ENCODE results near the gene CSF1R. TPM values are rescaled to one million over a fixed set of nuclear protein-coding genes. Genes with fewer than 3 reads are reported as not detected.
"Not testable (repeated sequence)": the region's sequence is repeated elsewhere in the genome, so short reads cannot be mapped to it uniquely, and the experiment has no call there.

Gene CSF1R
- total RNA-seq, 3 donors from 2014 or later = 9.0 to 39.0 (median 20.4) TPM

GRCh38 chr5:150038547-150038946 is 47.8 kb downstream of the CSF1R start:
- H3K36me3 ChIP-seq (ENCODE audit: low read depth) = peaks cover 3% of the 10 kb centered on the region

DNA sequence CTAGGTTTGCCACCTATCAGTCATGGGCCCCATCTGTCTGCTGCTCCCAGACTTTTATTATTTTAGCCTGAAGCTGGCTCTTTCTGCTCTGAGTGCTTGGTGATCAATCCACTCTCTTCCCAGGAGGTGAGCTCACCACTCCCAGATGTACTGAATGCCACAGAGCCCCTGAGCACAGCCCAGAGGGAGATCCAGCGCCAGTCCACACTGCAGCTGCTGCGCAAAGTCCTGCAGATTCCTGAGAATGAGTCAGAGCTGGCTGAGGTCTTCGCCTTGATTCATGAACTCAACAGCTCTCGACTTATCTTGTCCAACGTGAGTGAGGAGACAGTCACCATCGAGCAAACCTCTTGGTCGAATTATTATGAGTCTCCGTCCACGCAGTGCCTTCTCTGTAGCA is 49.8 kb downstream of the CSF1R start:
- no peaks in the 10 kb centered on the region for H3K4me1 ChIP-seq (ENCODE audit: low read depth)
- intact Hi-C loops (cut with DNase I, micrococcal nuclease) = no loop called here
- no peaks in the 10 kb centered on the region for H3K9me3 ChIP-seq
- peaks cover 3% of the 10 kb centered on the region for H3K36me3 ChIP-seq (ENCODE audit: low read depth)
- no peak for DNase-seq
- H3K4me3 ChIP-seq = no peak overlapping the region
- ATAC-seq = peak; percentile 23
- TF ChIP-seq, protein P1, sequence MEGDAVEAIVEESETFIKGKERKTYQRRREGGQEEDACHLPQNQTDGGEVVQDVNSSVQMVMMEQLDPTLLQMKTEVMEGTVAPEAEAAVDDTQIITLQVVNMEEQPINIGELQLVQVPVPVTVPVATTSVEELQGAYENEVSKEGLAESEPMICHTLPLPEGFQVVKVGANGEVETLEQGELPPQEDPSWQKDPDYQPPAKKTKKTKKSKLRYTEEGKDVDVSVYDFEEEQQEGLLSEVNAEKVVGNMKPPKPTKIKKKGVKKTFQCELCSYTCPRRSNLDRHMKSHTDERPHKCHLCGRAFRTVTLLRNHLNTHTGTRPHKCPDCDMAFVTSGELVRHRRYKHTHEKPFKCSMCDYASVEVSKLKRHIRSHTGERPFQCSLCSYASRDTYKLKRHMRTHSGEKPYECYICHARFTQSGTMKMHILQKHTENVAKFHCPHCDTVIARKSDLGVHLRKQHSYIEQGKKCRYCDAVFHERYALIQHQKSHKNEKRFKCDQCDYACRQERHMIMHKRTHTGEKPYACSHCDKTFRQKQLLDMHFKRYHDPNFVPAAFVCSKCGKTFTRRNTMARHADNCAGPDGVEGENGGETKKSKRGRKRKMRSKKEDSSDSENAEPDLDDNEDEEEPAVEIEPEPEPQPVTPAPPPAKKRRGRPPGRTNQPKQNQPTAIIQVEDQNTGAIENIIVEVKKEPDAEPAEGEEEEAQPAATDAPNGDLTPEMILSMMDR (IDR thresholded peaks at IDR 0.05) = no peak

More at GRCh38 chr5:150038547-150038946, 47.8 kb downstream of the CSF1R start:
- Histone ChIP-seq H3K9me3 (no peaks in the 10 kb centered on the region), H3K4me1 (ENCODE audit: low read depth) (peaks cover 6% of the 10 kb centered on the region), H3K4me3 (no peak overlapping the region)
- intact Hi-C loops (cut with DNase I, micrococcal nuclease) = no loop called here
- DNase-seq = no peak
- TF ChIP-seq, protein P1 (IDR thresholded peaks at IDR 0.05) = no peak
- no peak for ATAC-seq

- Histone ChIP-seq H3K9me3 (no peaks in the 10 kb centered on the region), H3K36me3 (ENCODE audit: low read depth) (peaks cover 7% of the 10 kb centered on the region), H3K4me1 (ENCODE audit: low read depth) (no peaks in the 10 kb centered on the region), H3K4me3 (no peak overlapping the region)
- DNase-seq (no peak), ATAC-seq (no peak)
- intact Hi-C loops (cut with DNase I, micrococcal nuclease) = no loop called here
- TF ChIP-seq, protein P1 (IDR thresholded peaks at IDR 0.05) = no peak
Measured at GRCh38 chr5:150035139-150035895, 51.0 kb downstream of the CSF1R start.

DNA sequence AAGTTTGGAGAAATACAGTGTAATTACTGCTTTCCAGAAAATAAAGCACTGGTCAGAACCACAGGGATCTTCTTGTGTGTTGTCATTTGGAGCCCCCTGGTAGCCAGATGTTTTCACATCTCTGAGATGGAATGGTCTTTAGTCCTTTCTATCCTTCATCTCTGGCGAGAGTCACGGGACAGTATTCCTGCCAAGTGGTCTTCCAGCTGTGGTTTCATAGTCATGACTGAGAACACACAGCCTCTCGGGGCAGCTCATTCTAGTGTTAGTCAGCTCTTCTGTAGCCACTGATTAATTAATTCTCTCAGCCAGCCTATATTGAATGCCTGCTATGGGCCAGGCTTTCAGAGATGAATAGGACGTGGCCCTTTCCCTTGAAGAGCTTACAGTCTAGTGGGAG is 51.7 kb downstream of the CSF1R start:
- DNase-seq = no peak
- peaks cover 7% of the 10 kb centered on the region for H3K36me3 ChIP-seq (ENCODE audit: low read depth)
- TF ChIP-seq, protein P1 (IDR thresholded peaks at IDR 0.05) = no peak
- H3K9me3 ChIP-seq = no peaks in the 10 kb centered on the region
- no peaks in the 10 kb centered on the region for H3K4me1 ChIP-seq (ENCODE audit: low read depth)
- intact Hi-C loops (cut with DNase I, micrococcal nuclease) = no loop called here
- H3K4me3 ChIP-seq = no peak overlapping the region
- ATAC-seq = peak; percentile 23

- TF ChIP-seq, protein P1 (IDR thresholded peaks at IDR 0.05) = no peak
- DNase-seq = no peak
- Histone ChIP-seq H3K4me3 (no peak overlapping the region), H3K36me3 (ENCODE audit: low read depth) (peaks cover 7% of the 10 kb centered on the region), H3K9me3 (no peaks in the 10 kb centered on the region), H3K4me1 (ENCODE audit: low read depth) (no peaks in the 10 kb centered on the region)
- ATAC-seq = no peak
- intact Hi-C loops (cut with DNase I, micrococcal nuclease) = no loop called here
Measured at GRCh38 chr5:150033334-150033733, 53.0 kb downstream of the CSF1R start.

DNA sequence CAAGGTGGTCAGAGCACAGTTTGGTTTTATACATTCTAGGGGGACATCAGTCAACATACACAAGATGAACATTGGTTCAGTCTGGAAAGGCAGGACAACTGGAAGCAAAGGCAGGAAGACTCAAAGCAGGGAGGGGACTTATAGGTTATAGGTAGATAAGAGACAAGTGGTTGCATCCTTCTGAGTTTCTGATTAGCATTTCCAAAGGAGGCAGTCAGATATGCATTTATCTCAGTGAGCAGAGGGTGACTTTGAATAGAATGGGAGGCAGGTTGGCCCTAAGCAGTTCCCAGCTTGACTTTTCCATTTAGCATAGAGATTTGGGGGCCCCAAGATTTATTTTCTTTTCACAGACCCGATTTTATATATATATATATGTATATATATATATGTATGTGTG is 58.3 kb downstream of the CSF1R start:
- H3K4me3 ChIP-seq; DNase-seq; intact Hi-C loops (cut with DNase I, micrococcal nuclease); H3K36me3 ChIP-seq (ENCODE audit: low read depth); H3K9me3 ChIP-seq; H3K4me1 ChIP-seq (ENCODE audit: low read depth); ATAC-seq: not testable (repeated sequence)

All from mucosa of descending colon (tissue), 3 donors.